Measurements from ENCODE around the gene C8A.

Gene C8A

DNA sequence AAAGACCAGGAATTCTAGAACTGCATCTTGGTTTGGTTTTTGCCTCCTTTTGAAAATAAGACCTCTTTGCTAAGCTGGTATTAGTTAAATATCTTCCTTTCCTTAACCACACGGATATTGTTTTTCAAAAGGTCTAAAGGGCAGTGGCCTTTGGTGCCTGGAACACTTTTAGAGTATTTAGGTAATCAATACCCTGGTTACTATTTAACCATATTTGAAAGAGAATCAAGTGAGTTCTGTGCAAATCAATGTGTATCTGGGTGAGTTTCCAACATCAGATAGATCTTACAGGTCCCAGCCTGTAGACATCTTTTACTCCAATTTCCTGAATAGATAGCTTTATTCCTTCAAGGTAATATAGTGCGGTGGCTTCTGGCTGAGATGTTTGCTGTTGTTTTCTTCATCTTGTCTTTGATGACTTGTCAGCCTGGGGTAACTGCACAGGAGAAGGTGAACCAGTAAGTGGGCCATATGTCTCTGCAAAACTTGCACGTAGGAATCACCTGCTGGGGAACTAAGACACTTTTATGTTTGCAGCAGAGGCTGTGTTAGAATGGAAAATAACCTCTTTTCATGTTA, at the start of gene C8A:
C8A (plus strand) TSS at position 277 of the 579 bp plus-strand sequence; CDS start at position 382, 105 bp downstream.
- H3K4me3 ChIP-seq (ENCODE audit: low read length): no peak within 1 kb of the TSS
- TF ChIP-seq ZNF274 (IDR thresholded peaks at IDR 0.05; ENCODE audit: low read depth, low read length): no peak

- TF ChIP-seq ZNF274 (IDR thresholded peaks at IDR 0.05; ENCODE audit: low read depth, low read length): no peak
- H3K4me3 ChIP-seq (ENCODE audit: low read length): no peak overlapping the region
These were observed 47.8 kb upstream of the C8A start for GRCh38 chr1:56806804-56807203.

DNA sequence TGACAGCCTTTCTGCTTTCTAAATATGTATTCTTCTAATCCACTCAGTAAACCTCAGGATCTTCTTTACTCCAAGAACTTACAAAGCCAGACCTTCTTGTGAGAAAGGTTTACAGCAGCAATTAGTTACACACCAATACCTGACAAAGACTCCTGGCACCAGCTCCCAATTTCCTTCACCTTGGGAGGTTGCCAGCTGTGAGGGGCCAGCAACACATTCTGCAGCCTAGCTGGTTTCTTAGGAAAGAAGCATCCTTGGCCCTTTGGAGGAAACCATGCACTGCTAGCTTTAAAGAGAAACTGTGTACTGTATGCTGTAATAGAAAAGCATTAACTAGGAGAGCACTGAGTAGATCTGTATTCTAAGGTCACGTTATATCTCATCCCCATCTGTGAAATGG, 46.2 kb upstream of the C8A start:
- no peak overlapping the region for H3K4me3 ChIP-seq (ENCODE audit: low read length)
- TF ChIP-seq ZNF274 (IDR thresholded peaks at IDR 0.05; ENCODE audit: low read depth, low read length): no peak

- H3K4me3 ChIP-seq (ENCODE audit: low read length): no peak overlapping the region
- no peak for TF ChIP-seq ZNF274 (IDR thresholded peaks at IDR 0.05; ENCODE audit: low read depth, low read length)
These were observed 43.3 kb upstream of the C8A start for GRCh38 chr1:56811331-56811730.

DNA sequence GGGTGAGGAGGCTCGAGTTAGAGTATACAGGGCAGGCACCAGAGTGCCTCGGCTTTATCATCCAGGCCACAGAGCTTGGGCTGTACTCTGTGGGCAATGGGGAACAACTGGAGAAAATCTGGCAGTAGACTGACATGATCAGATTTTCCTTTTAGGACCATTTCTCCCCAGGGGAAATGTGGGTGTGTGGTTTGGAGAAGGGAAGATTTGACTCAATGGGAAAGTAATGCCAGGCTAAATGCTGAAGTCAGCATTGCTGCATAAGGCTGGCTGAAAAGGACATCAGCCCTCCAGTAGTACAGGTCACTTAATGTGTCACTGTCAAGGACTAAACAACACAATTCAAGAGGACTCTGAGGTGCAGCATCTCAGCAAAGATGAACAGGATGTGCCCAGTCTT, 40.4 kb upstream of the C8A start:
- no peak overlapping the region for H3K4me3 ChIP-seq (ENCODE audit: low read length)
- TF ChIP-seq ZNF274 (IDR thresholded peaks at IDR 0.05; ENCODE audit: low read depth, low read length): no peak

GRCh38 chr1:56816264-56816663, 38.3 kb upstream of the C8A start:
- H3K4me3 ChIP-seq (ENCODE audit: low read length): no peak overlapping the region
- no peak for TF ChIP-seq ZNF274 (IDR thresholded peaks at IDR 0.05; ENCODE audit: low read depth, low read length)

DNA sequence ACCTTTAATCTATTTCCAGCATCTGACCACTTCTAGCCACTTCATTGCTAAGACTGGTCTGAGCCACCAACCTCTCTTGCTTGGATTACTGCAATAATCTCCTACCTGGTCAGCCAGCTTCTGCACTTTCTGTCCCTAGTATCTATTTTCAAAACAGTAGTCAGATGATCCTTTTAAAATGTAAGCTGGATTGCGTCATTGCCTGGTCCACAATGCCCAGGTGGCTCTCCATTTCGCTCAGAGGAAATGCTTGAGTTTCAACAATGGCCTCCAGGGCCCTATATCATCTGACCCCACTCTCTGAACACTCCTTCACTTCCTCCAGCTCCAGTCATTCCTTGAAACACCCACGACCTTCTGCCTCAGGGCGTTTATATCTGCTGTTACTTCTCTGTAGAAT, 37.7 kb upstream of the C8A start:
- no peak overlapping the region for H3K4me3 ChIP-seq (ENCODE audit: low read length)

GRCh38 chr1:56817716-56818463, 36.7 kb upstream of the C8A start:
- TF ChIP-seq ZNF274 (IDR thresholded peaks at IDR 0.05; ENCODE audit: low read depth, low read length): no peak
- no peak overlapping the region for H3K4me3 ChIP-seq (ENCODE audit: low read length)

More for the DNA sequence above, 37.7 kb upstream of the C8A start:
- no peak for TF ChIP-seq ZNF274 (IDR thresholded peaks at IDR 0.05; ENCODE audit: low read depth, low read length)

- H3K4me3 ChIP-seq (ENCODE audit: low read length): no peak within 1 kb of the TSS
- no peak for TF ChIP-seq ZNF274 (IDR thresholded peaks at IDR 0.05; ENCODE audit: low read depth, low read length)
These were observed 35.2 kb upstream of the C8A start, which contains the start of gene FYB2 for GRCh38 chr1:56819387-56819899. Gene FYB2 (minus strand): TSS chr1:56819404. CDS start chr1:56819290, 114 bp downstream.

GRCh38 chr1:56820755-56821461, 33.7 kb upstream of the C8A start:
- TF ChIP-seq ZNF274 (IDR thresholded peaks at IDR 0.05; ENCODE audit: low read depth, low read length): no peak
- H3K4me3 ChIP-seq (ENCODE audit: low read length): no peak overlapping the region

- no peak for TF ChIP-seq ZNF274 (IDR thresholded peaks at IDR 0.05; ENCODE audit: low read depth, low read length)
- H3K4me3 ChIP-seq (ENCODE audit: low read length): no peak overlapping the region
These were observed 33.2 kb upstream of the C8A start for GRCh38 chr1:56821462-56821797.

- H3K4me3 ChIP-seq (ENCODE audit: low read length): no peak overlapping the region
These were observed 30.3 kb upstream of the C8A start for GRCh38 chr1:56824271-56824670.

GRCh38 chr1:56824938-56825337, 29.7 kb upstream of the C8A start:
- H3K4me3 ChIP-seq (ENCODE audit: low read length): no peak overlapping the region
- no peak for TF ChIP-seq ZNF274 (IDR thresholded peaks at IDR 0.05; ENCODE audit: low read depth, low read length)

More at GRCh38 chr1:56824271-56824670, 30.3 kb upstream of the C8A start:
- TF ChIP-seq ZNF274 (IDR thresholded peaks at IDR 0.05; ENCODE audit: low read depth, low read length): no peak

- TF ChIP-seq ZNF274 (IDR thresholded peaks at IDR 0.05; ENCODE audit: low read depth, low read length): no peak
- H3K4me3 ChIP-seq (ENCODE audit: low read length): no peak overlapping the region
These were observed 29.2 kb upstream of the C8A start for GRCh38 chr1:56825436-56825835.

DNA sequence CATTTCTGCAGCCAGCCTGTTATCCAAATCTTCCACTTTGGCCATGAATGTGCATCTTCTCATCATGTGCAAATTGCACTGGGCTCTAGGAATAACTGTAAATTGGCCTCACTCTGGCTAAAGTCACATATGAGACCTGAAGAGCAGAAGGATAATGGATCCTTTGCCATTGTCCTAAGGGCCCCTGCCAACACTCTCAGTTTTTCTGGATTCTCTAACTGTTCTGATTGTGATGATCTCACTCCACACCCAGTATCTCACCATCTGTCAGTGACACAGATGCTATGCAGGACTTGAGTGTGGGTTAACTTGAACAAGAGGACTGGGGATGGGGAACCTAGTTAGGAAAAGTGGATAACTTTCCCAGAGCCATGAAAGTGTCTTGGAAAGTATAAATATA, 26.9 kb upstream of the C8A start:
- no peak for TF ChIP-seq ZNF274 (IDR thresholded peaks at IDR 0.05; ENCODE audit: low read depth, low read length)
- no peak overlapping the region for H3K4me3 ChIP-seq (ENCODE audit: low read length)

Measured in GM08714 (cell line).